Measurements from ENCODE around the gene RIMS3.

The RIMS3 gene

GRCh38 chr1:40593449-40594186 lies 71.9 kb downstream of the RIMS3 start:
- Histone ChIP-seq H3K4me3 (ENCODE audit: low read length) (no peak overlapping the region), H3K79me2 (ENCODE audit: low read length) (no peaks in the 10 kb centered on the region), H3K4me2 (ENCODE audit: low read length) (no peak overlapping the region), H3K36me3 (replicated peaks; ENCODE audit: low read depth, low read length) (no peaks in the 10 kb centered on the region), H3K9me3 (ENCODE audit: insufficient read depth, low read length) (no peaks in the 10 kb centered on the region), H3K27ac (ENCODE audit: low read length) (no peak overlapping the region), H3K27me3 (ENCODE audit: low read depth, low read length) (no peaks in the 10 kb centered on the region), H4K20me1 (ENCODE audit: insufficient read depth, low read length) (no peaks in the 10 kb centered on the region), H2AFZ (ENCODE audit: low read depth, low read length) (no peak overlapping the region), H3K9ac (ENCODE audit: low read length) (no peak overlapping the region), H3K4me1 (ENCODE audit: low read length) (no peaks in the 10 kb centered on the region)
- no peak for TF ChIP-seq EZH2phosphoT487 (IDR thresholded peaks at IDR 0.05; ENCODE audit: low read depth)
- TF ChIP-seq, protein P1, sequence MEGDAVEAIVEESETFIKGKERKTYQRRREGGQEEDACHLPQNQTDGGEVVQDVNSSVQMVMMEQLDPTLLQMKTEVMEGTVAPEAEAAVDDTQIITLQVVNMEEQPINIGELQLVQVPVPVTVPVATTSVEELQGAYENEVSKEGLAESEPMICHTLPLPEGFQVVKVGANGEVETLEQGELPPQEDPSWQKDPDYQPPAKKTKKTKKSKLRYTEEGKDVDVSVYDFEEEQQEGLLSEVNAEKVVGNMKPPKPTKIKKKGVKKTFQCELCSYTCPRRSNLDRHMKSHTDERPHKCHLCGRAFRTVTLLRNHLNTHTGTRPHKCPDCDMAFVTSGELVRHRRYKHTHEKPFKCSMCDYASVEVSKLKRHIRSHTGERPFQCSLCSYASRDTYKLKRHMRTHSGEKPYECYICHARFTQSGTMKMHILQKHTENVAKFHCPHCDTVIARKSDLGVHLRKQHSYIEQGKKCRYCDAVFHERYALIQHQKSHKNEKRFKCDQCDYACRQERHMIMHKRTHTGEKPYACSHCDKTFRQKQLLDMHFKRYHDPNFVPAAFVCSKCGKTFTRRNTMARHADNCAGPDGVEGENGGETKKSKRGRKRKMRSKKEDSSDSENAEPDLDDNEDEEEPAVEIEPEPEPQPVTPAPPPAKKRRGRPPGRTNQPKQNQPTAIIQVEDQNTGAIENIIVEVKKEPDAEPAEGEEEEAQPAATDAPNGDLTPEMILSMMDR (IDR thresholded peaks at IDR 0.05; ENCODE audit: low read depth, low read length) = no peak

DNA sequence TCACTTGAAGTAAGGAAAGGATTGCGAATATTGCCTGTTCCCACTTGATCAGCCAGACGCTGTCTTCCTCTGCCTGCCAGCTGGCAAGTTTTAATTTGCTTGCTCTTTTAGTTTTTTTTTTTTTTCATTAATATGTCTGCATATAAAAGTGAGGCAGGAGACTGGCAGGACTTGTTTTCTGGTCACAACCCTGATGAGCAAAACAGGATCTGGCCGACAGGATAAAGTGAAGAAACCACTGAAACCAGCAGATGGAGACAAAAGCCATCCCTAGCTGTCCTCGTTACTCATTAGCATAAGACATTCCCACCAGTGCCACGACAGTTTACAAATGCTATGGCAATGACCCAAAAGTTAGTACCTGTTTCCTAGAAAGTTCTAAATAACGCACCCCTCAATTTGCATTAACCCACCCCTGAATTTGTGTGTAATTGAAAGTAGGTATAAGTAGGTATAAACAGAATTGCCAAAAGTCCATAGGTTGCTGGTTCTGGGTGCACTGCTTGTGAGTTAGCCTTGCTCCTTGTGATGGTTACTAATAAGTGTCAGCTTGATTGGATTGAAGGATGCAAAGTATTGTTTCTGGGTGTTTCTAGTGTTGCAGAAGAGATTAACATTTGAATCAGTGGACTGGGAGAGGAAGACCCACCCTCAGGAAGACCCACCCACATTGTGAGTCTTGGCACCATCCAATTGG lies 73.2 kb downstream of the RIMS3 start:
- no peaks in the 10 kb centered on the region for H3K27me3 ChIP-seq (ENCODE audit: low read depth, low read length)
- no peaks in the 10 kb centered on the region for H3K79me2 ChIP-seq (ENCODE audit: low read length)
- H3K4me3 ChIP-seq (ENCODE audit: low read length) = no peak overlapping the region
- no peaks in the 10 kb centered on the region for H4K20me1 ChIP-seq (ENCODE audit: insufficient read depth, low read length)
- no peak overlapping the region for H2AFZ ChIP-seq (ENCODE audit: low read depth, low read length)
- no peak overlapping the region for H3K27ac ChIP-seq (ENCODE audit: low read length)
- H3K9me3 ChIP-seq (ENCODE audit: insufficient read depth, low read length) = no peaks in the 10 kb centered on the region
- TF ChIP-seq EZH2phosphoT487 (IDR thresholded peaks at IDR 0.05; ENCODE audit: low read depth) = no peak
- TF ChIP-seq, protein P1 (IDR thresholded peaks at IDR 0.05; ENCODE audit: low read depth, low read length) = peak; percentile 41
- H3K9ac ChIP-seq (ENCODE audit: low read length) = no peak overlapping the region
- no peaks in the 10 kb centered on the region for H3K4me1 ChIP-seq (ENCODE audit: low read length)
- H3K36me3 ChIP-seq (replicated peaks; ENCODE audit: low read depth, low read length) = no peaks in the 10 kb centered on the region
- 0 out of 2 replicates have a peak overlapping the region, but pooled peaks have one; percentile 15 for H3K4me2 ChIP-seq (ENCODE audit: low read length)

DNA sequence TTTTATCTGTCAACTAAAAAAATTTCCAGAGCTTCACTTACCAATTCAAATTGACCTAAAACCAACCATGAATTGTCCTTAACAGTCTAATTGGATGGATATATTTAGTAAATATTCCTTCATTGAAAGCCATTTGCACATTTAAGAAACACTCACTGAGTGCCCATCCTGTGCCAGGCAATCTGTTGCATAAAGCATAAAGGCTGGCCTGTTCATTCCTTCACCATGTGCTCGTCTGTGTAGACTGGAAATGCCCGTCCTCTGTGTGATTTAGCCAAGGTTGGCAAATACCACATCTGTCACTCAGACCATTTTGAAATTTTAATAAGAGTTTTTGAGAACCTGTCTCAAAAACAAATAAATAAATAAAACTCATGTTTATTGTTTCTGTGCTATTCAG lies 76.9 kb downstream of the RIMS3 start:
- H3K27me3 ChIP-seq (ENCODE audit: low read depth, low read length) = no peaks in the 10 kb centered on the region
- no peaks in the 10 kb centered on the region for H4K20me1 ChIP-seq (ENCODE audit: insufficient read depth, low read length)
- H3K27ac ChIP-seq (ENCODE audit: low read length) = no peak overlapping the region
- no peak overlapping the region for H3K4me3 ChIP-seq (ENCODE audit: low read length)
- TF ChIP-seq EZH2phosphoT487 (IDR thresholded peaks at IDR 0.05; ENCODE audit: low read depth) = no peak
- TF ChIP-seq, protein P1 (IDR thresholded peaks at IDR 0.05; ENCODE audit: low read depth, low read length) = no peak
- H3K36me3 ChIP-seq (replicated peaks; ENCODE audit: low read depth, low read length) = no peaks in the 10 kb centered on the region
- no peak overlapping the region for H3K9ac ChIP-seq (ENCODE audit: low read length)
- no peaks in the 10 kb centered on the region for H3K9me3 ChIP-seq (ENCODE audit: insufficient read depth, low read length)
- no peaks in the 10 kb centered on the region for H3K4me1 ChIP-seq (ENCODE audit: low read length)
- no peaks in the 10 kb centered on the region for H3K79me2 ChIP-seq (ENCODE audit: low read length)
- no peak overlapping the region for H3K4me2 ChIP-seq (ENCODE audit: low read length)
- no peak overlapping the region for H2AFZ ChIP-seq (ENCODE audit: low read depth, low read length)

DNA sequence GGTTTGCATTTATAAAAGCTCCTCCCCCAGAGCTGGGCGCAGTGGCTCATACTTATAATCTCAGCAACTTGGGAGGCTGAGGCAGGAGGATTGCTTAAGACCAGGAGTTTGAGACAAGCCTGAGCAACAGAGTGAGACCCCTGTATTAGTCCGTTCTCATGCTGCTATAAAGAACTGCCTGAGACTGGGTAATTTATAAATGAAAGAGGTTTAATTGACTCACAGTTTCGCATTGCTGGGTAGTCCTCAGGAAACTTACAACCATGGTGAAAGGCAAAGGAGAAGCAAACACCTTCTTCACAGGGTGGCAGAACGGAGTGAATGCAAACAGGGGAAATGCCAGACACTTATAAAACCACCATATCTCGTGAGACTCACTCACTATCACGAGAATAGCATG lies 81.5 kb downstream of the RIMS3 start:
- no peaks in the 10 kb centered on the region for H3K79me2 ChIP-seq (ENCODE audit: low read length)
- no peak overlapping the region for H2AFZ ChIP-seq (ENCODE audit: low read depth, low read length)
- TF ChIP-seq EZH2phosphoT487 (IDR thresholded peaks at IDR 0.05; ENCODE audit: low read depth) = no peak
- TF ChIP-seq, protein P1 (IDR thresholded peaks at IDR 0.05; ENCODE audit: low read depth, low read length) = no peak
- no peaks in the 10 kb centered on the region for H3K27me3 ChIP-seq (ENCODE audit: low read depth, low read length)
- no peaks in the 10 kb centered on the region for H4K20me1 ChIP-seq (ENCODE audit: insufficient read depth, low read length)
- no peak overlapping the region for H3K27ac ChIP-seq (ENCODE audit: low read length)
- H3K4me3 ChIP-seq (ENCODE audit: low read length) = no peak overlapping the region
- no peaks in the 10 kb centered on the region for H3K4me1 ChIP-seq (ENCODE audit: low read length)
- no peaks in the 10 kb centered on the region for H3K36me3 ChIP-seq (replicated peaks; ENCODE audit: low read depth, low read length)
- H3K4me2 ChIP-seq (ENCODE audit: low read length) = no peak overlapping the region
- no peaks in the 10 kb centered on the region for H3K9me3 ChIP-seq (ENCODE audit: insufficient read depth, low read length)
- H3K9ac ChIP-seq (ENCODE audit: low read length) = no peak overlapping the region
